Hematopoietic multipotent progenitor cell treated with erythropoietin and hydrocortisone succinate and interleukin-3 and kit ligand, for 8 days (in vitro differentiated cells): ENCODE data around the gene SMIM24.

Source experiments
- DNase-seq: peaks from one replicate; pipeline ENCODE4 v3.0.0-alpha.2; 2015

Gene SMIM24

GRCh38 chr19:3470500-3471128 is 9.7 kb downstream of the SMIM24 start:
- no peak for DNase-seq

GRCh38 chr19:3469638-3470499 is 10.5 kb downstream of the SMIM24 start:
- DNase-seq: no peak

GRCh38 chr19:3468211-3468610 is 12.1 kb downstream of the SMIM24 start:
- no peak for DNase-seq

- DNase-seq: no peak
Measured at GRCh38 chr19:3467437-3468198, 12.7 kb downstream of the SMIM24 start.

- DNase-seq: no peak
Measured at GRCh38 chr19:3466635-3467034, 13.7 kb downstream of the SMIM24 start.

GRCh38 chr19:3465552-3465951 is 14.8 kb downstream of the SMIM24 start:
- DNase-seq: no peak

GRCh38 chr19:3464587-3465235 is 15.6 kb downstream of the SMIM24 start:
- DNase-seq: no peak

- no peak for DNase-seq
Measured at GRCh38 chr19:3463714-3464586, 16.4 kb downstream of the SMIM24 start.

GRCh38 chr19:3462991-3463713 is 17.2 kb downstream of the SMIM24 start:
- DNase-seq: no peak

- no peak for DNase-seq
Measured at GRCh38 chr19:3459965-3460582, 20.3 kb downstream of the SMIM24 start.

GRCh38 chr19:3459089-3459881 is 21.0 kb downstream of the SMIM24 start:
- peak; percentile 45 for DNase-seq

- DNase-seq: no peak
Measured at GRCh38 chr19:3458229-3459088, 21.9 kb downstream of the SMIM24 start.

- DNase-seq: no peak
Measured at GRCh38 chr19:3457528-3458228, 22.6 kb downstream of the SMIM24 start.

GRCh38 chr19:3456925-3457527 is 23.3 kb downstream of the SMIM24 start:
- no peak for DNase-seq

GRCh38 chr19:3455960-3456601 is 24.2 kb downstream of the SMIM24 start:
- DNase-seq: no peak

- no peak for DNase-seq
Measured at GRCh38 chr19:3455393-3455955, 24.9 kb downstream of the SMIM24 start.
